SK-N-SH (cell line): ENCODE measurements around the gene PAGE2.

ENCODE experiments used
- EP300 ChIP-seq, 2 experiments: IDR thresholded peaks; 2 replicates each; pipeline versions ENCODE4 v1.4.0 to v1.6.1; 2012; ENCODE audit warnings: borderline replicate concordance in 1 of 2, low read depth in 1 of 2, low read length in 1 of 2
- FOXM1 ChIP-seq: IDR thresholded peaks from 2 replicates; pipeline ENCODE4 v1.4.0; 2012; ENCODE audit warnings: low read depth, mild to moderate bottlenecking
- GABPA ChIP-seq: IDR thresholded peaks from 2 replicates; pipeline ENCODE4 v1.4.0; 2012; ENCODE audit warnings: low read depth, mild to moderate bottlenecking
- MAX ChIP-seq: IDR thresholded peaks from 2 replicates; pipeline ENCODE4 v1.4.0; 2012; ENCODE audit warnings: low read depth
- POLR2AphosphoS5 ChIP-seq: IDR thresholded peaks from 2 replicates; pipeline ENCODE4 v1.6.1; 2012; ENCODE audit warnings: low read depth, low read length
- REST ChIP-seq: IDR thresholded peaks from 2 replicates; pipeline ENCODE4 v1.6.1; 2012; ENCODE audit warnings: mild to moderate bottlenecking, low read depth, low read length, moderate library complexity
- RFX5 ChIP-seq: IDR thresholded peaks from 2 replicates; pipeline ENCODE4 v1.6.1; 2012; ENCODE audit warnings: mild to moderate bottlenecking, improper control_type of control experiment, low read length
- RXRA ChIP-seq: IDR thresholded peaks from 2 replicates; pipeline ENCODE4 v1.4.0; 2012; ENCODE audit warnings: low read depth, mild to moderate bottlenecking, borderline replicate concordance
- SMC3 ChIP-seq: IDR thresholded peaks from 2 replicates; pipeline ENCODE4 v1.6.1; 2012; ENCODE audit warnings: low read depth, low read length, improper control_type of control experiment
- TAF1 ChIP-seq: IDR thresholded peaks from 2 replicates; pipeline ENCODE4 v1.6.1; 2012; ENCODE audit warnings: low read depth, mild to moderate bottlenecking, low read length, moderate library complexity, borderline replicate concordance
- YY1 ChIP-seq: IDR thresholded peaks from 2 replicates; pipeline ENCODE4 v1.4.0; 2012; ENCODE audit warnings: low read depth, mild to moderate bottlenecking
- TF ChIP-seq, protein P1 (sequence below): fragments of 200-600 bp; sonication (generic); IDR thresholded peaks from 2 replicates; pipeline ENCODE4 v1.6.1; 2017; ENCODE audit warnings: antibody characterized with exemption, mild to moderate bottlenecking, moderate library complexity
- TF ChIP-seq, protein P2 (sequence below): IDR thresholded peaks from 2 replicates; pipeline ENCODE4 v1.4.0; 2012; ENCODE audit warnings: low read depth, borderline replicate concordance

GRCh38 chrX:55039471-55039870 is 49.3 kb upstream of the PAGE2 start:
- TF ChIP-seq REST (no peak), RXRA (no peak), POLR2AphosphoS5 (no peak), GABPA (no peak), TAF1 (no peak), SMC3 (no peak), EP300 (IDR thresholded peaks at IDR 0.05; ENCODE audit: borderline replicate concordance in 1 of 2, low read depth in 1 of 2, low read length in 1 of 2) (no peak), FOXM1 (no peak), MAX (no peak), YY1 (no peak), RFX5 (no peak)
- TF ChIP-seq, protein P1, sequence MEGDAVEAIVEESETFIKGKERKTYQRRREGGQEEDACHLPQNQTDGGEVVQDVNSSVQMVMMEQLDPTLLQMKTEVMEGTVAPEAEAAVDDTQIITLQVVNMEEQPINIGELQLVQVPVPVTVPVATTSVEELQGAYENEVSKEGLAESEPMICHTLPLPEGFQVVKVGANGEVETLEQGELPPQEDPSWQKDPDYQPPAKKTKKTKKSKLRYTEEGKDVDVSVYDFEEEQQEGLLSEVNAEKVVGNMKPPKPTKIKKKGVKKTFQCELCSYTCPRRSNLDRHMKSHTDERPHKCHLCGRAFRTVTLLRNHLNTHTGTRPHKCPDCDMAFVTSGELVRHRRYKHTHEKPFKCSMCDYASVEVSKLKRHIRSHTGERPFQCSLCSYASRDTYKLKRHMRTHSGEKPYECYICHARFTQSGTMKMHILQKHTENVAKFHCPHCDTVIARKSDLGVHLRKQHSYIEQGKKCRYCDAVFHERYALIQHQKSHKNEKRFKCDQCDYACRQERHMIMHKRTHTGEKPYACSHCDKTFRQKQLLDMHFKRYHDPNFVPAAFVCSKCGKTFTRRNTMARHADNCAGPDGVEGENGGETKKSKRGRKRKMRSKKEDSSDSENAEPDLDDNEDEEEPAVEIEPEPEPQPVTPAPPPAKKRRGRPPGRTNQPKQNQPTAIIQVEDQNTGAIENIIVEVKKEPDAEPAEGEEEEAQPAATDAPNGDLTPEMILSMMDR, result no peak
- TF ChIP-seq, protein P2, sequence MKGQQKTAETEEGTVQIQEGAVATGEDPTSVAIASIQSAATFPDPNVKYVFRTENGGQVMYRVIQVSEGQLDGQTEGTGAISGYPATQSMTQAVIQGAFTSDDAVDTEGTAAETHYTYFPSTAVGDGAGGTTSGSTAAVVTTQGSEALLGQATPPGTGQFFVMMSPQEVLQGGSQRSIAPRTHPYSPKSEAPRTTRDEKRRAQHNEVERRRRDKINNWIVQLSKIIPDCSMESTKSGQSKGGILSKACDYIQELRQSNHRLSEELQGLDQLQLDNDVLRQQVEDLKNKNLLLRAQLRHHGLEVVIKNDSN, result no peak
